GM23338 (cell line): ENCODE measurements around the gene AZU1. TPM values are rescaled to one million over a fixed set of nuclear protein-coding genes. Genes with fewer than 3 reads are reported as not detected.

Experiments used
- ATAC-seq: fragments of 200-7000 bp; cut with Tn5 transposase; 3 replicates; pipeline ENCODE4 v1.9.1; 2020
- DNase-seq: peaks from one replicate; pipeline ENCODE4 v3.0.0-alpha.2; 2015; ENCODE audit warnings: low spot score
- H2AFZ ChIP-seq: fragments of 200-600 bp; sonication (generic); 2 replicates; pipeline ENCODE4 v1.8.0; 2016; ENCODE audit warnings: antibody characterized with exemption, mild to moderate bottlenecking, moderate library complexity
- H3F3A ChIP-seq: fragments of 200-600 bp; sonication (generic); replicated peaks from 2 replicates; pipeline ENCODE4 v1.8.0; 2017; ENCODE audit warnings: antibody characterized with exemption, mixed run types, low read depth
- H3K27ac ChIP-seq: fragments of 200-600 bp; sonication (generic); 2 replicates; pipeline ENCODE4 v1.6.1; 2016; ENCODE audit warnings: low read depth
- H3K27me3 ChIP-seq: fragments of 200-600 bp; sonication (generic); 2 replicates; pipeline ENCODE4 v1.8.0; 2016; ENCODE audit warnings: mild to moderate bottlenecking, mixed run types, moderate library complexity; ENCODE audit not compliant: insufficient read depth
- H3K36me3 ChIP-seq: fragments of 200-600 bp; sonication (generic); 2 replicates; pipeline ENCODE4 v1.8.0; 2016; ENCODE audit warnings: mild to moderate bottlenecking; ENCODE audit not compliant: insufficient read depth
- H3K4me1 ChIP-seq: fragments of 200-600 bp; sonication (generic); 2 replicates; pipeline ENCODE4 v1.8.0; 2016; ENCODE audit warnings: mild to moderate bottlenecking, moderate library complexity; ENCODE audit not compliant: insufficient read depth
- H3K4me2 ChIP-seq: fragments of 200-600 bp; sonication (generic); 2 replicates; pipeline ENCODE4 v1.7.1; 2017; ENCODE audit warnings: mixed run types
- H3K4me3 ChIP-seq: fragments of 200-600 bp; sonication (generic); 2 replicates; pipeline ENCODE4 v1.6.1; 2016; ENCODE audit warnings: mixed run types
- H3K79me2 ChIP-seq: fragments of 200-600 bp; sonication (generic); replicated peaks from 2 replicates; pipeline ENCODE4 v1.8.0; 2017; ENCODE audit warnings: mild to moderate bottlenecking; ENCODE audit not compliant: insufficient read depth
- H3K9me2 ChIP-seq: fragments of 200-600 bp; sonication (generic); 2 replicates; pipeline ENCODE4 v1.8.0; 2017; ENCODE audit not compliant: insufficient read depth
- H4K20me1 ChIP-seq: fragments of 200-600 bp; sonication (generic); replicated peaks from 2 replicates; pipeline ENCODE4 v1.8.0; 2017; ENCODE audit warnings: mild to moderate bottlenecking; ENCODE audit not compliant: insufficient read depth
- H3K27ac Mint-ChIP-seq: 2 replicates; pipeline ENCODE4 v1.8.0; 2020; ENCODE audit warnings: inconsistent platforms, mild to moderate bottlenecking, moderate library complexity, mixed read lengths
- H3K27me3 Mint-ChIP-seq: 3 replicates; pipeline ENCODE4 v1.8.0; 2022; ENCODE audit warnings: low read depth, mild to moderate bottlenecking, moderate library complexity, mixed read lengths, inconsistent platforms; ENCODE audit not compliant: insufficient read depth, poor library complexity
- H3K36me3 Mint-ChIP-seq: 3 replicates; pipeline ENCODE4 v1.8.0; 2021; ENCODE audit warnings: low read depth, mild to moderate bottlenecking, inconsistent platforms, moderate library complexity, mixed read lengths
- H3K4me1 Mint-ChIP-seq: 3 replicates; pipeline ENCODE4 v1.8.0; 2020; ENCODE audit warnings: mild to moderate bottlenecking, inconsistent platforms, mixed read lengths
- H3K4me3 Mint-ChIP-seq: 3 replicates; pipeline ENCODE4 v1.8.0; 2021; ENCODE audit warnings: moderate library complexity, mild to moderate bottlenecking, inconsistent platforms, mixed read lengths
- H3K9me3 Mint-ChIP-seq: 3 replicates; pipeline ENCODE4 v1.8.0; 2020; ENCODE audit warnings: moderate library complexity, mild to moderate bottlenecking, inconsistent platforms, mixed read lengths
- CREB1 ChIP-seq: fragments of 250-450 bp; sonication (Bioruptor Pico); IDR thresholded peaks from 2 replicates; pipeline ENCODE4 v1.5.0; 2020; ENCODE audit warnings: low read depth, mild to moderate bottlenecking, moderate library complexity
- EZH2 ChIP-seq: fragments of 200-600 bp; sonication (generic); IDR thresholded peaks from one replicate; pipeline ENCODE4 v1.8.0; 2017; ENCODE audit warnings: antibody characterized with exemption, mild to moderate bottlenecking, low read depth; ENCODE audit not compliant: unreplicated experiment
- EZH2phosphoT487 ChIP-seq: fragments of 200-600 bp; sonication (generic); IDR thresholded peaks from one replicate; pipeline ENCODE4 v1.8.1; 2018; ENCODE audit warnings: antibody characterized with exemption; ENCODE audit not compliant: unreplicated experiment
- JUNB ChIP-seq: IDR thresholded peaks from one replicate; pipeline ENCODE4 v1.6.1; 2016; ENCODE audit warnings: antibody characterized with exemption; ENCODE audit not compliant: unreplicated experiment
- NANOG ChIP-seq: IDR thresholded peaks from 2 replicates; pipeline ENCODE4 v1.6.1; 2016; ENCODE audit warnings: antibody characterized with exemption, borderline replicate concordance
- POLR2AphosphoS5 ChIP-seq: IDR thresholded peaks from 2 replicates; pipeline ENCODE4 v1.6.1; 2016; ENCODE audit warnings: antibody characterized with exemption, low read depth
- REST ChIP-seq: IDR thresholded peaks from one replicate; pipeline ENCODE4 v1.6.1; 2018; ENCODE audit warnings: antibody characterized with exemption; ENCODE audit not compliant: unreplicated experiment
- STAT1 ChIP-seq: IDR thresholded peaks from one replicate; pipeline ENCODE4 v1.6.1; 2016; ENCODE audit warnings: antibody characterized with exemption; ENCODE audit not compliant: unreplicated experiment
- ZNF114 ChIP-seq: fragments of 250-450 bp; sonication (Bioruptor Pico); IDR thresholded peaks from 2 replicates; pipeline ENCODE4 v1.5.0; 2020; ENCODE audit warnings: mild to moderate bottlenecking, moderate library complexity
- ZNF331 ChIP-seq: fragments of 250-450 bp; sonication (Bioruptor Pico); IDR thresholded peaks from 2 replicates; pipeline ENCODE4 v1.5.0; 2020; ENCODE audit warnings: low read depth, mild to moderate bottlenecking, moderate library complexity
- ZNF462 ChIP-seq: fragments of 250-450 bp; sonication (Bioruptor Pico); IDR thresholded peaks from 2 replicates; pipeline ENCODE4 v1.5.0; 2020; ENCODE audit warnings: mild to moderate bottlenecking, moderate library complexity
- polyA plus RNA-seq: library from polyadenylated mRNA; unstranded; fragments of >200 nt; fragmentation: Nextera tagmentation; extraction: Ambion mirVana; gene quantifications from 2 replicates; pipeline ENCODE4 v1.2.1, GENCODE V29; 2016
- total RNA-seq: library from RNA; depleted of rRNA; stranded (reverse); fragments of >200 nt; shearing (Covaris generic); gene quantifications from 2 replicates; pipeline ENCODE4 v1.2.3, GENCODE V29; 2014
- TF ChIP-seq, protein P1 (sequence below), 2 experiments: fragments of 200-600 bp in 1 of 2; sonication (generic) in 1 of 2; conservative IDR thresholded peaks; 2 replicates each; pipeline versions ENCODE4 v1.5.1 to v1.6.1; 2016 to 2017; ENCODE audit warnings: antibody characterized with exemption in 2 of 2, low read depth in 2 of 2, mild to moderate bottlenecking in 2 of 2, moderate library complexity in 1 of 2
- TF ChIP-seq, protein P2 (sequence below): IDR thresholded peaks from 2 replicates; pipeline ENCODE4 v1.6.1; 2016; ENCODE audit warnings: antibody characterized with exemption

The AZU1 gene
- total and polyA plus RNA-seq, 2 experiments from 2014 or later = 0.78 to 1.4 TPM

GRCh38 chr19:870314-870713 is 42.7 kb downstream of the AZU1 start:
- ATAC-seq (no peak), DNase-seq (no peak)
- Mint-ChIP-seq H3K27ac (no peak overlapping the region), H3K4me1 (peaks cover 5% of the 10 kb centered on the region), H3K9me3 (peaks cover 11% of the 10 kb centered on the region), H3K27me3 (peaks cover 26% of the 10 kb centered on the region), H3K4me3 (no peak overlapping the region), H3K36me3 (peaks cover 45% of the 10 kb centered on the region)
- no peak overlapping the region for H3K4me3 ChIP-seq
- no peak for TF ChIP-seq ZNF114 (CRISPR knock-in tag)
- no peak for TF ChIP-seq REST
- TF ChIP-seq, protein P1, sequence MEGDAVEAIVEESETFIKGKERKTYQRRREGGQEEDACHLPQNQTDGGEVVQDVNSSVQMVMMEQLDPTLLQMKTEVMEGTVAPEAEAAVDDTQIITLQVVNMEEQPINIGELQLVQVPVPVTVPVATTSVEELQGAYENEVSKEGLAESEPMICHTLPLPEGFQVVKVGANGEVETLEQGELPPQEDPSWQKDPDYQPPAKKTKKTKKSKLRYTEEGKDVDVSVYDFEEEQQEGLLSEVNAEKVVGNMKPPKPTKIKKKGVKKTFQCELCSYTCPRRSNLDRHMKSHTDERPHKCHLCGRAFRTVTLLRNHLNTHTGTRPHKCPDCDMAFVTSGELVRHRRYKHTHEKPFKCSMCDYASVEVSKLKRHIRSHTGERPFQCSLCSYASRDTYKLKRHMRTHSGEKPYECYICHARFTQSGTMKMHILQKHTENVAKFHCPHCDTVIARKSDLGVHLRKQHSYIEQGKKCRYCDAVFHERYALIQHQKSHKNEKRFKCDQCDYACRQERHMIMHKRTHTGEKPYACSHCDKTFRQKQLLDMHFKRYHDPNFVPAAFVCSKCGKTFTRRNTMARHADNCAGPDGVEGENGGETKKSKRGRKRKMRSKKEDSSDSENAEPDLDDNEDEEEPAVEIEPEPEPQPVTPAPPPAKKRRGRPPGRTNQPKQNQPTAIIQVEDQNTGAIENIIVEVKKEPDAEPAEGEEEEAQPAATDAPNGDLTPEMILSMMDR (conservative IDR thresholded peaks at IDR 0.05; ENCODE audit: low read depth in 2 of 2) = no peak
- no peak for TF ChIP-seq ZNF462
- TF ChIP-seq EZH2phosphoT487 = no peak
- no peak for TF ChIP-seq NANOG
- TF ChIP-seq JUNB = no peak
- no peak for TF ChIP-seq POLR2AphosphoS5
- no peak for TF ChIP-seq STAT1
- TF ChIP-seq, protein P2, sequence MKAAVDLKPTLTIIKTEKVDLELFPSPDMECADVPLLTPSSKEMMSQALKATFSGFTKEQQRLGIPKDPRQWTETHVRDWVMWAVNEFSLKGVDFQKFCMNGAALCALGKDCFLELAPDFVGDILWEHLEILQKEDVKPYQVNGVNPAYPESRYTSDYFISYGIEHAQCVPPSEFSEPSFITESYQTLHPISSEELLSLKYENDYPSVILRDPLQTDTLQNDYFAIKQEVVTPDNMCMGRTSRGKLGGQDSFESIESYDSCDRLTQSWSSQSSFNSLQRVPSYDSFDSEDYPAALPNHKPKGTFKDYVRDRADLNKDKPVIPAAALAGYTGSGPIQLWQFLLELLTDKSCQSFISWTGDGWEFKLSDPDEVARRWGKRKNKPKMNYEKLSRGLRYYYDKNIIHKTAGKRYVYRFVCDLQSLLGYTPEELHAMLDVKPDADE = no peak
- no peak for TF ChIP-seq ZNF331 (CRISPR knock-in tag)
- TF ChIP-seq CREB1 (CRISPR knock-in tag) = no peak
- TF ChIP-seq EZH2 = no peak
- H3K36me3 ChIP-seq = no peaks in the 10 kb centered on the region
- no peaks in the 10 kb centered on the region for H3K79me2 ChIP-seq
- no peaks in the 10 kb centered on the region for H3K9me2 ChIP-seq
- H3K4me1 ChIP-seq = no peaks in the 10 kb centered on the region
- H3K27me3 ChIP-seq = no peaks in the 10 kb centered on the region
- H3K27ac ChIP-seq = no peak overlapping the region
- H4K20me1 ChIP-seq = peaks cover 4% of the 10 kb centered on the region; the same call in 1 of the 2 replicates
- H2AFZ ChIP-seq = no peak overlapping the region
- peaks cover 20% of the 10 kb centered on the region for H3F3A ChIP-seq
- H3K4me2 ChIP-seq = no peak overlapping the region
